GM21529 (cell line): Measurements from ENCODE around the gene SLC7A8.
A peak's percentile ranks its signal among the peaks of the same experiment; 100 is the strongest.

Experiments
- ATAC-seq: cut with Tn5 transposase; IDR thresholded peaks from one replicate; pipeline ENCODE4 v1.9.1; 2021; ENCODE audit not compliant: unreplicated experiment

SLC7A8 gene

GRCh38 chr14:23097786-23098185, 85.7 kb downstream of the SLC7A8 start:
- no peak for ATAC-seq

GRCh38 chr14:23095196-23096108, 88.0 kb downstream of the SLC7A8 start, which contains the start of gene C14orf119:
Gene C14orf119, plus strand, starts transcription at chr14:23095505. Its CDS starts 2,154 bp downstream, at chr14:23097659.
- peak; percentile 93 for ATAC-seq

GRCh38 chr14:23094666-23095195, 88.7 kb downstream of the SLC7A8 start, which contains the start of gene ACIN1:
Gene ACIN1, minus strand, starts transcription at chr14:23095136. Its CDS starts 24 bp downstream, at chr14:23095112.
- ATAC-seq, result peak; percentile 33

- ATAC-seq, result no peak
These were observed 89.3 kb downstream of the SLC7A8 start for GRCh38 chr14:23093991-23094665.

GRCh38 chr14:23093526-23093925, 89.9 kb downstream of the SLC7A8 start:
- ATAC-seq, result no peak

GRCh38 chr14:23093104-23093503, 90.4 kb downstream of the SLC7A8 start:
- ATAC-seq, result no peak

- ATAC-seq, result no peak
These were observed 91.9 kb downstream of the SLC7A8 start for GRCh38 chr14:23091294-23092225.

GRCh38 chr14:23090254-23090636, 93.2 kb downstream of the SLC7A8 start:
- ATAC-seq, result no peak

- no peak for ATAC-seq
These were observed 93.8 kb downstream of the SLC7A8 start for GRCh38 chr14:23089498-23090253.

GRCh38 chr14:23086565-23086964, 96.9 kb downstream of the SLC7A8 start:
- no peak for ATAC-seq

- ATAC-seq, result no peak
These were observed 98.0 kb downstream of the SLC7A8 start for GRCh38 chr14:23085458-23085857.

- no peak for ATAC-seq
These were observed 103.0 kb downstream of the SLC7A8 start for GRCh38 chr14:23080474-23080873.

GRCh38 chr14:23079716-23080115, 103.7 kb downstream of the SLC7A8 start:
- ATAC-seq, result no peak

GRCh38 chr14:23078692-23079116, 104.8 kb downstream of the SLC7A8 start:
- no peak for ATAC-seq

GRCh38 chr14:23077962-23078361, 105.5 kb downstream of the SLC7A8 start:
- no peak for ATAC-seq

GRCh38 chr14:23076785-23077408, 106.6 kb downstream of the SLC7A8 start:
- no peak for ATAC-seq
